ENCODE data around the gene MED16.
"Not testable (repeated sequence)": the region's sequence is repeated elsewhere in the genome, so short reads cannot be mapped to it uniquely, and the experiment has no call there.

Gene MED16

DNA sequence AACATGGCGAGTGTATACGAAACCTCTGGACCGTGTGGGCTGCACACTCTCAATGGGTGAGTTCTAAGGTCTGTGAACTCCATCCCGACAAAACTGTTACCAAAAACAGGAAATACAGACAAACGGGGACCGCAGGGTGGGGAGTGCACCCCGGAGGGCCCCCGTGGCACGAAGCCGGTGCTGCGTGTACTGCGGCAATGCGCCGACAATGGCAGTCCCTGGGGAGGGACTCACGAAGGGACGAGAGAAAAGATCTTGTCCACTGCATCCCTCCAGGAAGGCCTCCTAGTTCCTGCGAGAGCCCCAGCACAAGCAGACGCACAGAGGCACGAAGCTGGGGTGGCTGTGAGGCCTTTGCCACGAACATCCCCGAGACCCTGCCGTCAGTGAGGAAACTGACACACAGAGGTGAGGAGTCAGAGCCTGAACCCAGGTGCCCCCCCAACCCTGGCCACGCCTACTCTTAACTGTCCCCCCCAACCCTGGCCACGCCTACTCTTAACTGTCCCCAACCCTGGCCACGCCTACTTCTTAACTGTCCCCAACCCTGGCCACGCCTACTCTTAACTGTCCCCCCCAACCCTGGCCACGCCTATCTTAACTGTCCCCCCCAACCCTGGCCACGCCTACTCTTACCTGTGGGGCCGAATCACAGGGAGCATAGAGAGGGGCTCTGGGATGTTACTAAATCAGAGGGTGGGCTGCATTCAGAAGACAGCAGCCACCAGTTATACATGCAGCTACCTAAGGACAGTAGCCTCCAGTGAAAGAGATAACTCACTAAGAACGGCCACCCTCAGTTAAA is 4.2 kb downstream of the MED16 start:
- no peak for DNase-seq (ENCODE audit: low spot score)

DNA sequence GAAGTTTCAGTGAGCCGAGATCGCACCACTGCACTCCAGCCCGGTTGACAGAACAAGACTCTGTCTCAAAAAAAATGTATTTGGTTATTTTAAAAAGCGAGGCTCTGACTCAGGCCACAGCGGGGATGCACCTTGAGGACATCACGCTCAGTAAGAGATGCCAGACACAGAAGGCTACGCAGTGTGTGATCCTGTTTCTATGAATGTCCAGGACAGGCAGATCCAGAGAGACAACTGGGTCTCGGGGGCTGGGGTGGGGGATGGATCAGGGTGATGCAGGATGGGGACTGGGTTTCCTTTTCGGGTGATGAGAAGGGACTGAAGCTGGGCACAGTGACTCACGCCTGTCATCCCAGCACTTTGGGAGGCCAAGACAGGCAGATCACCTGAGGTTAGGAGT is 5.4 kb downstream of the MED16 start:
- DNase-seq (ENCODE audit: low spot score) = no peak

GRCh38 chr19:887072-887471 is 5.9 kb downstream of the MED16 start:
- no peak for DNase-seq (ENCODE audit: low spot score)

DNA sequence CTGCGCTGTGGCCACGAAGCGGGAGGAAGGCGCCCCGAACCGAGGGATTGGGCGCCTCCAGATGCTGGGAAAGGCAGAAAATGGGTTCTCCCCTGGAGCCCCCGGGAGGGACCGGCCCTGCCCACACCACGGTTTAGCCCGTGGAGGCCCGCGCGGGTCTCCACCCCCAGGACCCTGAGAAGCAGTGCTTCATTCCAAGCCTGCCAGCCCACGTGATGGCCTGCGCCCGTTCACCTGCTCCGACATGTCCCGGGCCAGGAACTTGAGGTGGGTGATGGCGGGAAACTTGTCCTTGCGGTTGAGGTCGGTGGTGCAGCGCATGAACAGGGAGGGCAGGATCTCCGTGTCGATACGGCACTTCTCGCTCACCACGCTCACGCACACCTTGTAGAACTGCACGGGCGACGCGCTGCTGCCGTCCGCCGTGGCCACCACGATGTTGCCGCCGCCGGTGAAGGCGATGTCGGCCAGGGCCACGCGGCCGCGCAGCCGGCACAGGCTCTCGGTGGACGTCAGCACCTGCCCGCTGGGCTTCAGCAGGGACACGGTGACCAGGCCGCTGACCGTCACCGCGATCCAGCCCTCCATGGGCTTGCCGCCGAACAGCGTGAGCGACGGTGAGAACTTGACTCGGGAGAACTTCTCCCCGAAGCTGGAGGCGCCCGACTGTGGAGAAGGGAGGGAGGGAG is 7.3 kb downstream of the MED16 start:
- DNase-seq (ENCODE audit: low spot score) = no peak

DNA sequence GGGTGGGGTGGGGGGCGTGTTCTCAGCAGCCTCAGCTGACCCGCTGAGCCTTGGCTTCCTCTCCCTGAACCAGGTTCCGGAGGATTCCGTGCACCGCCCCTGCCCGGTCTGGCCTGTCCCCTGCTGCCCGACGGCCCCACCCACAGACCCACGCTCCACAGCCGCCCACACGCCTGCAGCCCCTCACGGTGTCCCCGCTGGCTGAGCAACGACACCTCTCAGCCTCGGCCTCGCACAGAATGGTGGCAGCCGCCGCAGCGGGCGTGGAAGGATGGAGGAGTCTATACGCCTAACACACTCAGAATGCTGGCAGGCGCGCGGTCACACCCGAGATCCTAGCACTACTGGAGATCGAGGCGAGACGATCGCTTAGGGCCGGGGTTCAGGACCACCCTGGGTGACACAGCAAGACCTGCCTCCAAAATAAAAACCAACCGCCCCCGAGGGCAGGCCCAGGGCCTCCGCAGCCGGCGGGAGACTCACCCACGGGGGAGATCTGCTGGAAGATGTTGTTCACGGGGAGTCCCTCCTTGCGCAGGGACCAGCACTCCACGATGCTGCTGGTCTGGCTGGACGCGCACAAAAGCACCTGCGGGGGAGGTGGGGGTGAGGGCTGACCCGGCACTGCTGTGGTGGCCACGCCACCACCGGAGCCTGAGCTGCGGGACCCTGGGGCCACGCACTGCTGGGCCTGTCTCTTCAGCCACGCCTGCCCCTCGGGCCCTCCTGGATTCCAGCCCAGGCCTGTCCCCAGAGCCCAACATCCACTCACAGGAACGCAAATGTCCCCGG is 8.4 kb downstream of the MED16 start:
- no peak for DNase-seq (ENCODE audit: low spot score)

- DNase-seq (ENCODE audit: low spot score) = no peak
These were observed 9.3 kb downstream of the MED16 start for GRCh38 chr19:883661-884211.

DNA sequence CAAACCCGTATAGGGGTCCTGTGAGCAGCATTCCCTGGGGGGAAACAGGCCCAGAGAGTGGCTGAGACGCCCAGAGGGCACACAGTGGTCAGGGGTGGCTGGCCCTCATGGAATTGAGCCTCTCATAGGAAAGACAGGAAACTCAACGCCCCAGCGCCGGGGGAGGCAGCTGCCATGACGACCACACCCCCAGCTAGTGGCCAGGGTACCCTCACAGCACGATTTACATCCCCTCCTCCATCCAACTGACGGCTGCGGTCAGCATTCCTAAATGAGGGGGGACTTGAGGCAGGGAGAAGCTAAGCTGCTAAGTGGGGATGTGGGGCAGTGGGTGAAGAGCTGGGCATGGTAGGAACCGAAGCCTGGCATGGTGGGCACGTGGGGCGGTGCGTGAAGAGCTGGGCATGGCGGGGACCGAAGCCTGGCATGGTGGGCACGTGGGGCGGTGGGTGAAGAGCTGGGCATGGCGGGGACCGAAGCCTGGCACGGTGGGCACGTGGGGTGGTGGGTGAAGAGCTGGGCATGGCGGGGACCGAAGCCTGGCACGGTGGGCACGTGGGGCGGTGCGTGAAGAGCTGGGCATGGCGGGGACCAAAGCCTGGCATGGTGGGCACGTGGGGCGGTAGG is 10.0 kb downstream of the MED16 start:
- no peak for DNase-seq (ENCODE audit: low spot score)

DNA sequence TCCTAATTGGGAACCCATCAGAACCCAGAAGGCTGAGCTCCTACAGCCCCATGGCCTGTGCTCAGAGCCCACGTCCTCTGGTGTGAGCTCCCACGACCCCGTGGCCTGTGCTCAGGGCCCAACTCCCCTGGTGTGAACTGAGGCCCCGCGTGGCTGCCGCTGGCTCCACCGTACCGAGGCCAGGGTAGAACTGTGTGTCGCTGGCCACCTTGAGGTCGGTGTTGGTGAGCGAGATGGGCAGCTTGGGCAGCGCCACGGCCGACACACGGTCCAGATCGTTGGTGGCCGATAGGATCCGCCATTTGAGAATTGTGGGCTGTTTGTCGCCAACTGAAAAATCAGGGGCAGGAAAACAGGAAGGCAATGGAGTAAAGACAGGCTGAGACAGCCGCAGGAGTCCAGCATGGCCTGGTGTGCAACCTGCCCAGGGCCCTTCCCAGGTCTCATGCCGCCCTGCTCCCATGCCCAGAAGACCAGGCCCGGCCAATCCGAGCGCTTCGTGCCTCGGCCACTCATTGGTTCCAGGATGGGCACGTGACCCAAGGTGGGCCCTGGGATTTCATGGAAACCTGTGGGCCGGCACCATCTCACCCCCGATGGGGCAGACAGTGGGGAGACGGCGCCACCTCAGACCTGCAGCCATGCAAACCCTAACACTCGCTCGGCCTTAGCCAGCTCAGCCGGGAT is 11.5 kb downstream of the MED16 start:
- no peak for DNase-seq (ENCODE audit: low spot score)

- DNase-seq (ENCODE audit: low spot score) = no peak
These were observed 13.1 kb downstream of the MED16 start for GRCh38 chr19:879711-880438.

DNA sequence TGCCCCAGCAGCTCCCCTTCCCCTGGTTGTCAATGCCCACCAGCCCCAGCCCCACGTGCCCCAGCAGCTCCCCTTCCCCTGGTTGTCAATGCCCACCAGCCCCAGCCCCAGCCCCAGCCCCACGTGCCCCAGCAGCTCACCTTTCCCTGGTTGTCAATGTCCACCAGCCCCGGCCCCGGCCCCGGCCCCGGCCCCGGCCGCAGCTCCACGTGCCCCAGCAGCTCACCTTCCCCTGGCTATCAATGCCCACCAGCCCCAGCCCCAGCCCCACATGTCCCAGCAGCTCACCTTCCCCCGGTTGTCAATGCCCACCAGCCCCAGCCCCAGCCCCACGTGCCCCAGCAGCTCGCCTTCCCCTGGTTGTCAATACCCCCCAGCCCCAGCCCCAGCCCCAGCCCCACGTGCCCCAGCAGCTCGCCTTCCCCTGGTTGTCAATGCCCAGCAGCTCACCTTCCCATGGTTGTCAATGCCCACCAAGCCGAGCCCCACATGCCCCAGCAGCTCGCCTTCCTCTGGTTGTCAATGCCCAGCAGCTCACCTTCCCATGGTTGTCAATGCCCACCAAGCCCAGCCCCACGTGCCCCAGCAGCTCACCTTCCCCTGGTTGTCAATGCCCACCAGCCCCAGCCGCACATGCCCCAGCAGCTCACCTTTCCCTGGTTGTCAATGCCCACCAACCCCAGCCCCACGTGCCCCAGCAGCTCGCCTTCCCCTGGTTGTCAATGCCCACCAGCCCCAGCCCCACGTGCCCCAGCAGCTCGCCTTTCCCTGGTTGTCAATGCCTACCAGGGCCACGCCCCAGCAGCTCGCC is 14.0 kb downstream of the MED16 start:
- not testable (repeated sequence) for DNase-seq (ENCODE audit: low spot score)

- not testable (repeated sequence) for DNase-seq (ENCODE audit: low spot score)
These were observed 14.9 kb downstream of the MED16 start for GRCh38 chr19:877992-878660.

GRCh38 chr19:876780-877314 is 16.1 kb downstream of the MED16 start:
- no peak for DNase-seq (ENCODE audit: low spot score)

- DNase-seq (ENCODE audit: low spot score) = no peak
These were observed 16.9 kb downstream of the MED16 start for GRCh38 chr19:876089-876488.

GRCh38 chr19:875265-875879 is 17.6 kb downstream of the MED16 start:
- DNase-seq (ENCODE audit: low spot score) = no peak

DNA sequence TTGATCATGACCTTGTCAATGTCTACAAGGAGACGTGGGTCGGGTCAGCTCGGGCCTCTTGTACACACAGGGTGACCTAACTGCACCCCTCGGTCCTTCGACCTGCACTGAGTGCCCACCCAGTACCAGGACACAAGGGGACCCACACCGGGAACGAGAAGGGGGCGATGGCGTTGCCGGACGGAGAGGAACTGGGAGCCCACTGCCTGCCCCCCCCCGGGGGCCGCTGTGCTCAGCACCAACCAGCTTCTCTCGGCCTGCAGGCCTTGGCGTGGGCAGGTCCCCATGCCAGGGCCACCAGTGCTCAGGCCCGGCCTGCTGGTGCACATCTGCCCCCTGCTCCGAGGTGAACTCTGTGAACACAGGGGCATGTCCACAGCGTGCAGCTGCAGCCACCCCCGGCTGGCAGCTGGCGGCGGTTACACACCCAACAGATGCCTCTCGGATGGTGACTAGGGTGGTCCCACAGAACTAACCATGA is 19.4 kb downstream of the MED16 start:
- no peak for DNase-seq (ENCODE audit: low spot score)

GRCh38 chr19:873084-873483 is 19.9 kb downstream of the MED16 start:
- DNase-seq (ENCODE audit: low spot score) = no peak

DNA sequence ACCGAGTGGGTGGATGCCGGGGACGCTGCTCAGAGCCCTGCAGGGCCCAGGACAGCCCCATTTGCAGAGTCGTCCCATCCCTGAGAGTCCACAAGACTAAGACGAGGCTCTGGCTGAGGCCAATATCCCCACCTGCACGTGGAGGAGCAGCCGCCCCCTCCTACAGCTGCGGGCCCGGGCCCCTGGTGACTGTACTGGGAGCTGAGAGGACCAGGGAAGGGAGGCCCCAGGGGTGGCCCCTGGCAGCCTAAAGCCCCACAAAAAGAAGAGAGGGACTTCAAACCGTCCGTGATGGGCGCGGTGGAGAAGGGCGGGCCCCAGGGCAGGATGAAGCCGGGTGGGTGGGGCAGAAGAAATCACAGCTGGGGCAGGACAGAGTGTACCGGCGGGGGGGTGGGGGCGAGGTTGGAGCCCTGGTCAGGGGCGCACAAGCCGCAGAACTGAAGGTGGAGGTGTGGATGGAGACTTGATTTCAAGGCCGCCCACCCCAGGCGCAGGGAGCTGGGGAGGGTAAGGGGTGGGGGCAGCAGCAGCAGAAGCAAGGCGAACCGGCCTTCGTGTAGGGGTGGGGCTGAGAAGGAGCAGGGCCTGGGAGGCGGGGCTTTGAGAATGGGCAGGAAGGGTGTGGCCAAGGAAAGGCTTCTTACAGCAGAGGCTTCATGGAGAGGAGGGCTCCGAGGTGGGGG is 20.6 kb downstream of the MED16 start:
- no peak for DNase-seq (ENCODE audit: low spot score)
